Measurements from ENCODE around the gene CCL1.

Gene CCL1

DNA sequence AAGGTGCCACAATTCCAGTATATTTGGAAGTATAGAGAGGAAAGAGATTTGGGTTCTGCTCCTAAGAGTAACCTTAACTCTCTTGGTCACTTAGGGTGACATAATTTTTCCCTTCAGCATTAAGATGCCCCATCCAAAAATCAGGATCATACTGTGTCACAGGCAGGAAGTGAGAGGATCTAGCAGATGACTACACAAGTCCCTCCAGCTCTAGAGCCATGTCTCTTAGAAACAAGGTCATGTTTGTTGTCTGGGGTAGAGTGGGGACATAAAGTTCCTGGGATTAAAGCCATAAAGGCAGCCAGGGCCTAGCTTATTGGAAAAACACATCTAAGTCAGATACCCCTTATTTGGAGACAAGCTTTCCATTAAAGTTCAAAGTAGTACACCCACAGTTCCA, 41.1 kb downstream of the CCL1 start:
- Histone ChIP-seq H3K4me3 (ENCODE audit: low read depth, low read length) (no peak overlapping the region), H3K79me2 (ENCODE audit: control insufficient read depth, insufficient read depth, low read length, poor library complexity) (no peaks in the 10 kb centered on the region), H2BK5ac (ENCODE audit: low read depth, low read length, poor library complexity) (no peak overlapping the region), H4K8ac (ENCODE audit: low read depth, low read length) (no peak overlapping the region), H3K23ac (ENCODE audit: low read length) (no peak overlapping the region), H3K36me3 (ENCODE audit: control insufficient read depth in 1 of 2, insufficient read depth in 2 of 2, low read length in 2 of 2) (no peaks in the 10 kb centered on the region), H3K9ac (ENCODE audit: low read length) (no peak overlapping the region), H3K79me1 (ENCODE audit: low read length) (no peaks in the 10 kb centered on the region), H3K4me2 (ENCODE audit: low read length) (no peak overlapping the region), H3K14ac (ENCODE audit: low read length) (no peak overlapping the region), H2BK12ac (ENCODE audit: low read length) (no peak overlapping the region), H2AFZ (ENCODE audit: insufficient read depth, low read length, poor library complexity) (no peak overlapping the region), H2AK5ac (ENCODE audit: low read length) (no peak overlapping the region), H3K9me3 (ENCODE audit: insufficient read depth, low read depth, low read length) (no peaks in the 10 kb centered on the region), H4K91ac (ENCODE audit: low read depth, low read length) (no peak overlapping the region), H3K4me1 (ENCODE audit: control insufficient read depth in 1 of 2, insufficient read depth in 2 of 2, low read length in 2 of 2) (no peaks in the 10 kb centered on the region), H2BK120ac (ENCODE audit: insufficient read depth, low read length, poor library complexity) (no peak overlapping the region), H4K12ac (ENCODE audit: low read depth, low read length) (no peak overlapping the region), H3K4ac (ENCODE audit: low read depth, low read length) (no peak overlapping the region), H3K18ac (ENCODE audit: low read length) (no peak overlapping the region), H3K27me3 (ENCODE audit: insufficient read depth, low read length) (no peaks in the 10 kb centered on the region), H3K27ac (ENCODE audit: low read depth, low read length) (no peak overlapping the region)
- DNase-seq: no peak

DNA sequence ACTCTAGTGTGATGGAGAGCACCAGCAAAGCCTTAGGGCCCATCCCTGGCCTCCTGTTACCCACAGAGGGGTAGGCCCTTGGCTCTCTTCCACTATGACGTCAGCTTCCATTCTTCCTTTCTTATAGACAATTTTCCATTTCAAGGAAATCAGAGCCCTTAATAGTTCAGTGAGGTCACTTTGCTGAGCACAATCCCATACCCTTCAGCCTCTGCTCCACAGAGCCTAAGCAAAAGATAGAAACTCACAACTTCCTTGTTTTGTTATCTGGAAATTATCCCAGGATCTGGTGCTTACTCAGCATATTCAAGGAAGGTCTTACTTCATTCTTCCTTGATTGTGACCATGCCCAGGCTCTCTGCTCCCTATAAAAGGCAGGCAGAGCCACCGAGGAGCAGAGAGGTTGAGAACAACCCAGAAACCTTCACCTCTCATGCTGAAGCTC, 44.0 kb downstream of the CCL1 start, which contains the start of gene CCL8:
Gene CCL8, plus strand, starts transcription at position 397 of the 445 bp plus-strand sequence. CDS start 67 bp downstream, outside the sequence.
- no peak within 1 kb of the TSS for H2BK120ac ChIP-seq (ENCODE audit: insufficient read depth, low read length, poor library complexity)
- no peaks in the 10 kb centered on the region for H3K79me1 ChIP-seq (ENCODE audit: low read length)
- H3K27me3 ChIP-seq (ENCODE audit: insufficient read depth, low read length): no peaks in the 10 kb centered on the region
- no peaks in the 10 kb centered on the region for H3K36me3 ChIP-seq (ENCODE audit: control insufficient read depth in 1 of 2, insufficient read depth in 2 of 2, low read length in 2 of 2)
- no CpG with 5 or more reads among the region's 2 CpGs for WGBS (ENCODE audit: extremely low coverage, insufficient coverage, insufficient read length)
- no peak within 1 kb of the TSS for H3K14ac ChIP-seq (ENCODE audit: low read length)
- H3K23ac ChIP-seq (ENCODE audit: low read length): no peak within 1 kb of the TSS
- no peak within 1 kb of the TSS for H2BK12ac ChIP-seq (ENCODE audit: low read length)
- no peak within 1 kb of the TSS for H3K9ac ChIP-seq (ENCODE audit: low read length)
- no peak within 1 kb of the TSS for H3K4me3 ChIP-seq (ENCODE audit: low read depth, low read length)
- no peaks in the 10 kb centered on the region for H3K79me2 ChIP-seq (ENCODE audit: control insufficient read depth, insufficient read depth, low read length, poor library complexity)
- H2BK5ac ChIP-seq (ENCODE audit: low read depth, low read length, poor library complexity): no peak within 1 kb of the TSS
- H2AFZ ChIP-seq (ENCODE audit: insufficient read depth, low read length, poor library complexity): no peak within 1 kb of the TSS
- H3K18ac ChIP-seq (ENCODE audit: low read length): no peak within 1 kb of the TSS
- no peak for DNase-seq
- H3K27ac ChIP-seq (ENCODE audit: low read depth, low read length): no peak within 1 kb of the TSS
- no peak within 1 kb of the TSS for H4K91ac ChIP-seq (ENCODE audit: low read depth, low read length)
- H3K4ac ChIP-seq (ENCODE audit: low read depth, low read length): no peak within 1 kb of the TSS
- no peaks in the 10 kb centered on the region for H3K9me3 ChIP-seq (ENCODE audit: insufficient read depth, low read depth, low read length)
- H4K12ac ChIP-seq (ENCODE audit: low read depth, low read length): no peak within 1 kb of the TSS
- no peak within 1 kb of the TSS for H2AK5ac ChIP-seq (ENCODE audit: low read length)
- H3K4me1 ChIP-seq (ENCODE audit: control insufficient read depth in 1 of 2, insufficient read depth in 2 of 2, low read length in 2 of 2): no peaks in the 10 kb centered on the region
- no peak within 1 kb of the TSS for H4K8ac ChIP-seq (ENCODE audit: low read depth, low read length)
- no peak within 1 kb of the TSS for H3K4me2 ChIP-seq (ENCODE audit: low read length)

GRCh38 chr17:34318474-34318873, 44.6 kb downstream of the CCL1 start:
- DNase-seq: no peak
- H3K9me3 ChIP-seq (ENCODE audit: insufficient read depth, low read depth, low read length): no peaks in the 10 kb centered on the region

DNA sequence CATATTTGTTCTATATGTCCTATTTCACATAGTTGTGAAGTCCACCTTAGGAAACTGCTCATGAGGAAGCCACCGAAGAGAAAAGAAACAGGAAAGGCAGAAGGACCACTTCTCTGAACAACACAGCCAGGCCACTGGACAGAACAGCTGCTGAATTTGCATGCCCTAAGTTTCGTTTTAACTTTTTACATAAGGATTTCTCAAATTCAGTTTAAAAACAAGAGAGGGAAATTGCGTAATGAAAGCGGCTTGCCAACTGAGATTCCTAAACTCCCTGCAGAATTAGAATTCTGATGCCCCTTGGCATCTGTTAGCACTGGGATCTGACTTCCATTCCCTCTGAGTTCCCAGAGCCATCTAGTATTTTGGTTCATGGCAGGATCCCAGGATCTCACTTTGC, 48.8 kb downstream of the CCL1 start:
- Histone ChIP-seq H3K27me3 (ENCODE audit: insufficient read depth, low read length) (no peaks in the 10 kb centered on the region), H4K91ac (ENCODE audit: low read depth, low read length) (no peak overlapping the region), H3K36me3 (ENCODE audit: control insufficient read depth in 1 of 2, insufficient read depth in 2 of 2, low read length in 2 of 2) (no peaks in the 10 kb centered on the region), H3K14ac (ENCODE audit: low read length) (no peak overlapping the region), H3K4ac (ENCODE audit: low read depth, low read length) (no peak overlapping the region), H2BK120ac (ENCODE audit: insufficient read depth, low read length, poor library complexity) (no peak overlapping the region), H4K8ac (ENCODE audit: low read depth, low read length) (no peak overlapping the region), H2AFZ (ENCODE audit: insufficient read depth, low read length, poor library complexity) (no peak overlapping the region), H3K9ac (ENCODE audit: low read length) (no peak overlapping the region), H2BK5ac (ENCODE audit: low read depth, low read length, poor library complexity) (no peak overlapping the region), H2AK5ac (ENCODE audit: low read length) (no peak overlapping the region), H4K12ac (ENCODE audit: low read depth, low read length) (no peak overlapping the region), H3K23ac (ENCODE audit: low read length) (no peak overlapping the region), H3K27ac (ENCODE audit: low read depth, low read length) (no peak overlapping the region), H3K4me3 (ENCODE audit: low read depth, low read length) (no peak overlapping the region), H3K4me1 (ENCODE audit: control insufficient read depth in 1 of 2, insufficient read depth in 2 of 2, low read length in 2 of 2) (no peaks in the 10 kb centered on the region), H3K79me2 (ENCODE audit: control insufficient read depth, insufficient read depth, low read length, poor library complexity) (no peaks in the 10 kb centered on the region), H3K79me1 (ENCODE audit: low read length) (no peaks in the 10 kb centered on the region), H3K4me2 (ENCODE audit: low read length) (no peak overlapping the region), H3K18ac (ENCODE audit: low read length) (no peak overlapping the region), H3K9me3 (ENCODE audit: insufficient read depth, low read depth, low read length) (no peaks in the 10 kb centered on the region), H2BK12ac (ENCODE audit: low read length) (no peak overlapping the region)
- DNase-seq: no peak
- no CpG with 5 or more reads among the region's 4 CpGs for WGBS (ENCODE audit: extremely low coverage, insufficient coverage, insufficient read length)

More at GRCh38 chr17:34318474-34318873, 44.6 kb downstream of the CCL1 start:
- H3K79me1 ChIP-seq (ENCODE audit: low read length): no peaks in the 10 kb centered on the region
- no peak overlapping the region for H2BK120ac ChIP-seq (ENCODE audit: insufficient read depth, low read length, poor library complexity)
- H3K4me3 ChIP-seq (ENCODE audit: low read depth, low read length): no peak overlapping the region
- no peak overlapping the region for H3K4ac ChIP-seq (ENCODE audit: low read depth, low read length)
- no peak overlapping the region for H4K91ac ChIP-seq (ENCODE audit: low read depth, low read length)
- H4K12ac ChIP-seq (ENCODE audit: low read depth, low read length): no peak overlapping the region
- no peak overlapping the region for H3K27ac ChIP-seq (ENCODE audit: low read depth, low read length)
- H4K8ac ChIP-seq (ENCODE audit: low read depth, low read length): no peak overlapping the region
- no peaks in the 10 kb centered on the region for H3K36me3 ChIP-seq (ENCODE audit: control insufficient read depth in 1 of 2, insufficient read depth in 2 of 2, low read length in 2 of 2)
- no peak overlapping the region for H3K18ac ChIP-seq (ENCODE audit: low read length)
- no peaks in the 10 kb centered on the region for H3K4me1 ChIP-seq (ENCODE audit: control insufficient read depth in 1 of 2, insufficient read depth in 2 of 2, low read length in 2 of 2)
- no CpG with 5 or more reads among the region's 3 CpGs for WGBS (ENCODE audit: extremely low coverage, insufficient coverage, insufficient read length)
- no peak overlapping the region for H3K9ac ChIP-seq (ENCODE audit: low read length)
- no peak overlapping the region for H3K23ac ChIP-seq (ENCODE audit: low read length)
- H2AFZ ChIP-seq (ENCODE audit: insufficient read depth, low read length, poor library complexity): no peak overlapping the region
- no peak overlapping the region for H3K4me2 ChIP-seq (ENCODE audit: low read length)
- H2BK5ac ChIP-seq (ENCODE audit: low read depth, low read length, poor library complexity): no peak overlapping the region
- H2BK12ac ChIP-seq (ENCODE audit: low read length): no peak overlapping the region
- H3K14ac ChIP-seq (ENCODE audit: low read length): no peak overlapping the region
- no peaks in the 10 kb centered on the region for H3K79me2 ChIP-seq (ENCODE audit: control insufficient read depth, insufficient read depth, low read length, poor library complexity)
- no peaks in the 10 kb centered on the region for H3K27me3 ChIP-seq (ENCODE audit: insufficient read depth, low read length)
- H2AK5ac ChIP-seq (ENCODE audit: low read length): no peak overlapping the region

All from trophoblast cell (in vitro differentiated cells and primary cell).